Putamen (tissue), 1 donor: ENCODE measurements around the gene ZNF385D.
"Not testable (repeated sequence)": the region's sequence is repeated elsewhere in the genome, so short reads cannot be mapped to it uniquely, and the experiment has no call there.

Experiments used
- DNase-seq: peaks from one replicate; pipeline ENCODE4 v3.0.0-alpha.2; 2016; ENCODE audit warnings: low spot score

Gene ZNF385D

DNA sequence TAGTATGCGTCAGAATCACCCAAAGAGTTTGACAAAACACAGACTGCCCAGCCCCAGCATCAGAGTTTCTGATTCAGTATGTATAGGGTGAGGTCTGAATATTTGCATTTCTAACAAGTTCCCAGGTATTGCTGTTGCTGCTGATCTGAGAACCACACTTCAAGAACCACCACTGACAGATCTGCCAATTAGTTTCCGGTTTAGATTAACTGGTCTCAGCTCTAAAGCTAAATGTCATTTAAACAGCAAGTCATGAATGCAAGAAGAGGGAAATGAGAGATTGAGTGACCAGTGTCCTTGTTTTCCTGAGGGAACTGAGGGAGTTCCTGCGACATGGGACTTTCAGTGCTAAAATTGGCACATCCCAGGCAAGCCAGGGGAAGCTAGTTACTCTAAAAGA lies 305.0 kb downstream of the ZNF385D start:
- no peak for DNase-seq

GRCh38 chr3:21441821-21442220 lies 309.2 kb downstream of the ZNF385D start:
- DNase-seq: no peak

- DNase-seq: no peak
These were observed 314.2 kb downstream of the ZNF385D start for GRCh38 chr3:21436835-21437234.

DNA sequence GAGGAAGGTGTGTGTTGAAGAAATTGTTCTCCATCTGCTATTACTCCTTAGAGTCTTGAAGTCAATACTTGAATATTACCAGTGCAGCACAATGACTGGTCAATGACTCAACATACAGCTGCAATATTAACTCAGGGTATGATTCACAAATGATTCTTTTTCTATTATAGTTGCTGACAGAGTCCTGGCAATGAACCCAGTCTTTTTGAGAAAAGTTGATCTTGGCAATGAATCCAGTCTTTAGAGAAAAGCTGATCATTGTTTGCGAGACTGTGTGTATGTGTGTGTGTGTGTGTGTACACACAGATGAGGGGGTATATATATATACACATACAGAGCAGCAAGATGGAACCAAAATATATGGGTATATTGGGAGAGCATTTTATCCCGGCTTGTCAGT lies 315.1 kb downstream of the ZNF385D start:
- no peak for DNase-seq

DNA sequence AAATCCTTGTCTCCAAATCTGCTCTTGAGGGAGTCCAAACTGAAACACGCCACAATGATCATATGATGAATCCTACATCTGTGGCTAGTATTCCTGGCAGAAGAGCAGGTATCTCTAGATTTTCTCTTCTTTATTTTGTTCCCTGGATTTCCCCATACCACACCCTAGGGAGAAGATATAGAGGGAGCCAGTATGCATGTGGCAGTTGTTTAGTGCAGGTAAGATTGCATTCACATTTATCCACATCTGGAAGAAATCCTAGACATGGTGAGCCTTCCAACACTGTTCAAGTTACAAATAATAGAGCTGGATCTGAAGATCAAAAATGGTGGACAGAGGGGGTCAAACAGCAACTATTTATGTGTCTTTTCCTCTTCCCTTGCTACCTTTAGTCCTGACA lies 316.7 kb downstream of the ZNF385D start:
- no peak for DNase-seq

GRCh38 chr3:21433751-21434150 lies 317.3 kb downstream of the ZNF385D start:
- no peak for DNase-seq

DNA sequence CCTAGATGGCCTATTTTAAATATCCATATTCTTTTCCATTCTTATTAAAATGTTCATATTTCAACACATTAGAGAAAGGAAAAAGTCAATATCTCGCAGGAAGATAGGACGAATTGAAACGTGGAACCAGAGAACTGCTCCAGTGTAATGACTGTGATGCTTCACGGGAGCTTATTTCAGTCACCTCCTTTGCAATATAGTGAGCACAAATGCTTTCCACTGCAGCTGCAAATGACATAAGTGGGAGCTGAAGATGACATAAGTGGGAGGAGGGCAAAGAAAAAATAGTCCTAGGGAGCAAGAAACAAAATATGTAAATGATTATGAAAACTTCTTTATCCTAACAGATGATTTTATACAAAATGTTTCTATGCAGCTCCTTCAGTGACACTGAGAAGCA lies 324.1 kb downstream of the ZNF385D start:
- peak; percentile 41 for DNase-seq

GRCh38 chr3:21425715-21426114 lies 325.3 kb downstream of the ZNF385D start:
- DNase-seq: no peak

DNA sequence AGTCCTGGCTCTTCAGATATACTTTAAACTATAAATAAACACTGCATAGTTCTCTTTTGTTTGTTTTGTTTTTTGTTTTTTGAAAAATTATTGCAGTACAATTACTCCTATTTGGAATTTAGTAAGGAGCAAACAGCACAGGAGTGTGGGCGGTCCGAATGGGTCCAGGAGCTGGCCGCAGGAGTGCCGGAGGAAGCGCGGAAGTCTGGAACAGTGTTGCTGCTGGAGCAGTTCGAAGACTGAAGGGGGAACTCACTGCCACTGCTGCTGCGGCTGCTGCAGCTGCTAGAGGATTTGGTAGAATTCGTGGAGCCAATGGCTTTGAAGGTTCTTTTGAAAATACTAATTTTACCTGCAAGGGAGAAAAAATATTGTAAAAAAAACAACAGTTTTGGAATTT lies 329.9 kb downstream of the ZNF385D start:
- no peak for DNase-seq

DNA sequence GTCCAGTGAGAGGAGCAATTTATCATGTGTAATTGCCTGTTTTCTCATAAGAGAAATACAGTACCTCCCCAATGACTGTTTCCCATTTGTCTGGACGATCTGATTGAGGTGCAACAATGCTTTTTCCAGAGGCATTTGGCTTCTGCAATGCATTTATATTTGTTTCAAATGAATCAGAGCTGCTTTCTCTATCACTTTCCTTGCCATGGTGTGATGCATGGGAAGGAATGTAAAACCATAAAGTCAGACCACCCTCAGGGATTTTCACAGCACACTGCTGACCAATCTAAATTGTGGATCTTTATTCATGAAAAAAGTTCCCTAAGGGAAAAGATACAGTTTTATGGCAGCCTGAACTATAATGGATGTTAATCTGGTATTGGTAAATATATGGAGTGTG lies 333.0 kb downstream of the ZNF385D start:
- no peak for DNase-seq

GRCh38 chr3:21414506-21414905 lies 336.5 kb downstream of the ZNF385D start:
- peak; percentile 64 for DNase-seq

DNA sequence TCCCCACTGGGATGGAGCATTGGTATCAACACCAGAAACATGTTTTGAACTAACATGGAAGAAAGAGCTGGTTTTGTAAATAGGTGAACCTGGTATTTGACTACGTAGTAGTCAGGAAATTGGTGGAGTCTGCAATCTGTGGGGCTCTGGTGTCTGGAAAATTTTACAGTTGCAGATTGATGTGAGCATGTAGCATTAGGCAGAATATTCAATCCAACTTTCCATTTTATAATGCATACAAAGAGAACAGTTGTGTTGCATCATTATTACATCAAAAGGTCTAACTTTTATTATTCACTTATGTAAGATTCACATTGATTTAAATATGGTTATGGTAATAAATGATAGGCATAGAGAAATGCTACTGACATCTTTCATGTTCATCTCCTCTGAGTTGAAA lies 340.0 kb downstream of the ZNF385D start:
- no peak for DNase-seq

DNA sequence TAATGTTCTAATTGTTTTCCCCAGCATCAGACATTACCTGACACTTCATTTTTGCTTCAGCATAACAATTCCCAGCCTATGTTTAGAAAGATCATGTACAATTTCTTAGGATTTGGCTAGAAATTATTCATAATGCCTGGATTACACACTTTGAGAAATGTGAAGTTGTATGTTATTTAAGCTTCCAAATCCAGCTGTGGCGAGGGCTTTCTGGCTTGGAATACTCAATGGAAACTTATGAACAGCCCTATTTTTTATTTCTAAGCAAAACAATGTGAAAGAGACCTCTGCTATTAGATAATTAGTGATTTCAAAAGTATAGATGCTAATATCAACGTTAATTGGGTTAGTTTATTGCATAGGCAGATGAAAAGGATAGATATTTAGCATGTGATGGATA lies 341.6 kb downstream of the ZNF385D start:
- no peak for DNase-seq

DNA sequence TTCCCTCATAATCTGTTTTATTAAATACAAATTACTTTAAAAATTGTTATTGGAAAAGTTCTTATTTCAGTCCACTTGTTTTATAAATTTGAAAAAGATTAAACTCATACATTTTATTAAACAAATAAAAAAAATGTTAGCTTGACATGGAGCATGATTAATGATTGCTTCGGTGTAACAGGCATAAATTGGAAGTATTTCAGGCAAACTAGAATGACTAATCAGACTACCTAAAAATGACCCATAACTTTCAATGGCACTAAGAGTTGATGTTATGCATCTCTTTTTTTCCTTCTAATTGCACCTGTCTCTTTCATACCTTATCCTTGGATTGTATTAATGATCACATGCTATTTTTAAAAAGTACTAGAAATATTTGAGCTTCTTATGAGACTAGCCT lies 343.3 kb downstream of the ZNF385D start:
- no peak for DNase-seq

DNA sequence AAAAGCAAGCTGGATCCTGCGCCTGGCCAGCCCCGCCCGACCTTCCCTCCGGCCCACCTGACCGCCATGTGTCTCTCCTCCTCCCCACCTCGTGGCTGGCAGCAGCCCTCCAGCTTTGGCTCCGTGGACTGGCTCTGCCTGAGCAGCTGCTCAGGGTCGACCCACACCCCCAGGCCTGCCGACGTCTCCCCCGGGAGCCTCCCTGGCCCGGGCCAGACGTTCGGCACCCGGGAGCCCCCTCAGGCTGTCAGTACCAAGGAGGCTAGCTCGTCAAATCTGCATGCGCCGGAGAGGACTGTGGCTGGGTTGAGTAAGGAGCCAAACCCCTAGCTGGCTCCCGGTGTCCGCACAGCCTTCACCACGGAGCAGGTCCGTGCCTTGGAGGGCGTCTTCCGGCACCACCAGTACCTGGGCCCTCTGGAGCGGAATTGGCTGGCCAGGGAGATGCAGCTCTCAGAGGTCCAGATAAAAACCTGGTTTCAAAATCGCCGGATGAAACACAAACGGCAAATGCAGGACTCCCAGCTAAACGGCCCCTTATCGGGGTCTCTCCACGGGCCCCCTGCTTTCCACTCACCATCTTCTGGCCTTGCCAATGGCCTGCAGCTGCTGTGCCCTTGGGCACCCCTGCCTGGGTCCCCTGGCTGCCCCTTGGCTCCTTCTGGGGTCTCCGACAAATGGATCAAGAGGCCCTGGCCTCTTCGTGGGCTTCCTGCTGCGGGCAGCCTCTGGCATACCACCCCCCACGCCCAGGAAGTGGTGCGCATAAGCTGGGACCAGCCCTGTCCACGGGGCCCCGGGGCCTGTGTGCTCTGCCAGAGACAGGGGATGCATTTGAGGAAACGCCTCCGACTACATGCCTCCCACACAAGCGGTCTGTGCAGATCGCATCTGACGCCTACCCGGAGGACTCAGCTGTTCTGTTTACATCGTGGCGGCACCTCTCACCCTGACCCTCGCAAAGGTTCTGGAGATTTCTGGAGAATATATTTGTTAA lies 345.0 kb downstream of the ZNF385D start:
- no peak for DNase-seq

DNA sequence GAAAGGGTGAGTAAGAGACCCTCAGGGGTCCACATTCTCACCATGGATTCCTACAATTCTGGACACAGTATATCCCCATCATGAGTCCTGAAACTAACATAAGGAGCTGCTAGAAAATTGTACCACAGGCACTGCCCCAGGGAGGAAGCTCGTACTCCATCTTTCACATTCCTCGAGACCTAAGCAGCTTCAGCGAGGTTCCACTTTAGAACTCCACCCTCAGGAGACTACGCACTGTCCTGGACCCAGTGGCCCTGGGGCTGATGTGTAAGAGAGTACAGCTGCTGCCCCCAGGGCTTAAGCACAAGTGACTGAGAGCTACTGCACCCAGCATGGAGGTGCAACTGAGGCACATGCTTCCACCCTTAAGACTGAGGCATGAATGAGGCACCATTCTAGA lies 352.5 kb downstream of the ZNF385D start:
- no peak for DNase-seq

GRCh38 chr3:21393683-21394311 lies 357.2 kb downstream of the ZNF385D start:
- DNase-seq: no peak

- DNase-seq: no peak
These were observed 358.5 kb downstream of the ZNF385D start for GRCh38 chr3:21392526-21392925.

DNA sequence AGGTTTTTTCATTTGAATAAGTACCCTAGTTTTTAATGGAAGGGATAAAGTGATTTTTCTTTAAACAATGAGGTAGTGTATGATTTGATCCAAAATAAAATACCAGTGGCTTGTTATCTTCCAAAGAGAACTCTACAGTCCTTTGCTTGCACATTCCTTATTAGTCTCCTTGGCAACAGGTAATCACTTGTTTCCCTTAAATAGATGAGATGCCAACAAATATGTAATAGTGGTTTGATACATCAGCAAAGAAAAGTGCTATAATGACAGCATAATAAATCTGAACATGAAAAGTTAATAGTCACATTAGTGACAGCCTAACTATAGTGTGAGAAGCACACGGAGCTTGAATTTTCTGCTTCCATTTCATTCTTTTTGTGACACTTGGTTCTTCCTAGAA lies 360.2 kb downstream of the ZNF385D start:
- DNase-seq: no peak

- no peak for DNase-seq
These were observed 360.9 kb downstream of the ZNF385D start for GRCh38 chr3:21390136-21390535.

- DNase-seq: not testable (repeated sequence)
These were observed 363.7 kb downstream of the ZNF385D start for GRCh38 chr3:21387142-21387826.

GRCh38 chr3:21378036-21378435 lies 373.0 kb downstream of the ZNF385D start:
- not testable (repeated sequence) for DNase-seq
